ENCODE results near the gene SEC14L6.

Gene SEC14L6

GRCh38 chr22:30519842-30520425 lies 26.6 kb downstream of the SEC14L6 start:
- no peak for DNase-seq (ENCODE audit: low read depth)
- no peak for TF ChIP-seq CTCF (conservative IDR thresholded peaks at IDR 0.05; ENCODE audit: low read depth, low read length)
- H3K4me3 ChIP-seq (ENCODE audit: low read depth, low read length) = no peak overlapping the region

- no peak for TF ChIP-seq CTCF (conservative IDR thresholded peaks at IDR 0.05; ENCODE audit: low read depth, low read length)
- no peak for DNase-seq (ENCODE audit: low read depth)
- no peak overlapping the region for H3K4me3 ChIP-seq (ENCODE audit: low read depth, low read length)
Measured at GRCh38 chr22:30516731-30517130, 29.8 kb downstream of the SEC14L6 start.

DNA sequence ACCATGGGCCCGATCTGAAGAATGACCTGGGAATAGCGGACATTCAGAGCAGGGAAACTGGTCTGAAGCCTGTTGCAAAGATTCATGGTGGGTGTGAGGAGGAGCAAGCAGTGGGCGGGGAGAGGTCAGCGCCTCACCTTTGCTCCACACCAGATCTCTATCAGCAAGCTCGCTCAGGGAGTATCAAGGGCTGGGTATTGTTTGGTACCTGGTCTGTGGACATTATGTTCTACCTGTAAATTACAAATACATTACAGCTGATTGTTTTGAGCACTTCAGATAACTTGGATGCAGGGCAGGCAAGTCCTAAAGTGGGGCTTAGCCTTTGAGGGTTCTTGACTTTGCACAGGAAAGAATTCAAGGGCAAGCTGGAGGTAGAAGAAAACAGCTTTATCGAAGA lies 30.3 kb downstream of the SEC14L6 start:
- no peak for TF ChIP-seq CTCF (conservative IDR thresholded peaks at IDR 0.05; ENCODE audit: low read depth, low read length)
- DNase-seq (ENCODE audit: low read depth) = no peak
- H3K4me3 ChIP-seq (ENCODE audit: low read depth, low read length) = no peak overlapping the region

DNA sequence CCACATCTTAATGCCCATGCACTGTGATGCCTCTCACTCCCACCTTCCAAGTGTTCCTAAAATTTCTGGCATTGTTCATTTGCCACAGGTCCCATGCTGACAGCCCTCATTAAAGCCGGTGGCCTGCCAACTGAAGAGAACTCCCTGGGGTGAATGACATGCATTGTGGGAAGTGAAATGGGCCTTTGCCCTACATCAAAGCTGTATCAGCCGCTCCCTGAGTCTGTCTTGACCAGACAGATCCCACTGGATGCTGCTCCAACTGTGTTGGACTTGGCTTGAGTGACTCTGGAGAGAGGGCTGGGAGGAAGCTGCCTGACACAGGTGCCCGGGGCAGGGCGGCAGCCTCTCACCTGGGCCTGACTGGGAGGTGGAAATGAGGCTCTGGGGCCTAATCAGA lies 32.3 kb downstream of the SEC14L6 start:
- DNase-seq (ENCODE audit: low read depth) = no peak
- TF ChIP-seq CTCF (conservative IDR thresholded peaks at IDR 0.05; ENCODE audit: low read depth, low read length) = no peak
- H3K4me3 ChIP-seq (ENCODE audit: low read depth, low read length) = no peak overlapping the region

- no peak for DNase-seq (ENCODE audit: low read depth)
- no peak for TF ChIP-seq CTCF (conservative IDR thresholded peaks at IDR 0.05; ENCODE audit: low read depth, low read length)
- H3K4me3 ChIP-seq (ENCODE audit: low read depth, low read length) = no peak overlapping the region
Measured at GRCh38 chr22:30513462-30513861, 33.1 kb downstream of the SEC14L6 start.

DNA sequence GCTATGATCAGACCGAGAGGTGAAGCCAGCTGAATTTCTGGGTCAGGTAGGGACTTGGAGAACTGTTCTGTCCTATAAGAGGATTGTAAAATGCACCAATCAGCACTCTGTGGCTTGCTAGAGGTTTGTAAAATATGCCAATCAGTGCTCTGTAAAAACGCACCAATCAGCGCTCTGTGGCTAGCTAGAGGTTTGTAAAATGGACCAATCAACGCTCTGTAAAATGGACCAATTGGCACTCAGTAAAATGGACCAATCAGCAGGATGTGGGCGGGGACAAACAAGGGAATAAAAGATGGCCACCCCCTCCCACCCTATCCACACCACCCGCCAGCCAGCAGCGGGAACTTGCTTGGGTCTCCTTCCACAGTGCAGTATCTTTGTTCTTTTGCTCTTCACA lies 34.6 kb downstream of the SEC14L6 start:
- no peak overlapping the region for H3K4me3 ChIP-seq (ENCODE audit: low read depth, low read length)
- TF ChIP-seq CTCF (conservative IDR thresholded peaks at IDR 0.05; ENCODE audit: low read depth, low read length) = no peak
- no peak for DNase-seq (ENCODE audit: low read depth)

GRCh38 chr22:30511109-30511508 lies 35.4 kb downstream of the SEC14L6 start:
- TF ChIP-seq CTCF (conservative IDR thresholded peaks at IDR 0.05; ENCODE audit: low read depth, low read length) = no peak
- no peak overlapping the region for H3K4me3 ChIP-seq (ENCODE audit: low read depth, low read length)
- no peak for DNase-seq (ENCODE audit: low read depth)

Measured in choroid plexus epithelial cell (primary cell).